GM19438 (cell line): ENCODE results near the gene SRPK1.
"Not testable (repeated sequence)": the region's sequence is repeated elsewhere in the genome, so short reads cannot be mapped to it uniquely, and the experiment has no call there.

ENCODE experiments used
- ATAC-seq: cut with Tn5 transposase; IDR thresholded peaks from one replicate; pipeline ENCODE4 v1.9.1; 2021; ENCODE audit warnings: low read depth; ENCODE audit not compliant: unreplicated experiment

The SRPK1 gene

GRCh38 chr6:35920793-35921732 lies at the start of gene SRPK1:
TSS of gene SRPK1 (minus strand) at chr6:35921098. CDS start at chr6:35921056, 42 bp downstream.
- peak; percentile 72 for ATAC-seq

- ATAC-seq, result no peak
Observed at GRCh38 chr6:35970181-35970580, 49.3 kb upstream of the SRPK1 start.

GRCh38 chr6:35969646-35970045 lies 48.7 kb upstream of the SRPK1 start:
- no peak for ATAC-seq

GRCh38 chr6:35968821-35969220 lies 47.9 kb upstream of the SRPK1 start:
- ATAC-seq, result no peak

GRCh38 chr6:35967076-35967774 lies 46.3 kb upstream of the SRPK1 start:
- no peak for ATAC-seq

- no peak for ATAC-seq
Observed at GRCh38 chr6:35962779-35963560, 42.1 kb upstream of the SRPK1 start.

GRCh38 chr6:35960187-35960586 lies 39.3 kb upstream of the SRPK1 start:
- no peak for ATAC-seq

- ATAC-seq, result no peak
Observed at GRCh38 chr6:35955970-35956369, 35.1 kb upstream of the SRPK1 start.

- no peak for ATAC-seq
Observed at GRCh38 chr6:35955521-35955920, 34.6 kb upstream of the SRPK1 start.

- no peak for ATAC-seq
Observed at GRCh38 chr6:35955071-35955470, 34.2 kb upstream of the SRPK1 start.

- ATAC-seq, result no peak
Observed at GRCh38 chr6:35954333-35954732, 33.4 kb upstream of the SRPK1 start.

GRCh38 chr6:35948725-35949124 lies 27.8 kb upstream of the SRPK1 start:
- no peak for ATAC-seq

GRCh38 chr6:35945650-35946025 lies 24.7 kb upstream of the SRPK1 start:
- ATAC-seq, result no peak

GRCh38 chr6:35943390-35943789 lies 22.5 kb upstream of the SRPK1 start:
- ATAC-seq, result no peak

- ATAC-seq, result no peak
Observed at GRCh38 chr6:35942355-35942754, 21.5 kb upstream of the SRPK1 start.

- not testable (repeated sequence) for ATAC-seq
Observed at GRCh38 chr6:35941170-35941569, 20.3 kb upstream of the SRPK1 start.

- ATAC-seq, result not testable (repeated sequence)
Observed at GRCh38 chr6:35940014-35940413, 19.1 kb upstream of the SRPK1 start.

GRCh38 chr6:35939259-35939658 lies 18.4 kb upstream of the SRPK1 start:
- not testable (repeated sequence) for ATAC-seq

GRCh38 chr6:35936681-35937359 lies 15.9 kb upstream of the SRPK1 start:
- no peak for ATAC-seq

GRCh38 chr6:35935469-35935868 lies 14.6 kb upstream of the SRPK1 start:
- no peak for ATAC-seq
